Measurements from ENCODE around the gene CNPY1. TPM values are rescaled to one million over a fixed set of nuclear protein-coding genes. Genes with fewer than 3 reads are reported as not detected.

Gene CNPY1
- total and polyA plus RNA-seq, 2 donors (not counting 1 experiment from before 2014, with no cell fraction given) = not detected

- Histone ChIP-seq H4K20me1 (ENCODE audit: control insufficient read depth, insufficient read depth, low read length, poor library complexity, severe bottlenecking) (no peaks in the 10 kb centered on the region), H3K4me2 (replicated peaks; ENCODE audit: low read depth, low read length, poor library complexity, severe bottlenecking) (no peak overlapping the region), H3K4me3 (ENCODE audit: control extremely low read depth in 1 of 5, extremely low read depth in 1 of 5, insufficient read depth in 1 of 5, low read depth in 2 of 5, low read length in 4 of 5) (no peak overlapping the region), H3K27ac (ENCODE audit: low read length in 2 of 2) (no peak overlapping the region), H3K9ac (ENCODE audit: low read length) (no peak overlapping the region), H3K27me3 (replicated peaks in 1 of 4; ENCODE audit: control extremely low read depth in 1 of 4, control insufficient read depth in 3 of 4, insufficient read depth in 4 of 4, low read length in 3 of 4) (peaks cover 0 to 39% (median 10%) of the 10 kb centered on the region in 4 experiments), H3K4me1 (ENCODE audit: control insufficient read depth in 2 of 2, insufficient read depth in 2 of 2, low read length in 2 of 2) (peaks cover 0 to 2% of the 10 kb centered on the region in 2 donors), H3K79me2 (ENCODE audit: control insufficient read depth, insufficient read depth, low read length) (no peaks in the 10 kb centered on the region), H2AFZ (ENCODE audit: insufficient read depth, low read depth, low read length, poor library complexity, severe bottlenecking) (no peak overlapping the region), H3K36me3 (replicated peaks in 1 of 2; ENCODE audit: control extremely low read depth in 1 of 2, control insufficient read depth in 1 of 2, extremely low read depth in 1 of 2, insufficient read depth in 2 of 2, low read length in 1 of 2) (no peaks in the 10 kb centered on the region), H3K9me3 (ENCODE audit: control extremely low read depth in 1 of 3, control insufficient read depth in 2 of 3, insufficient read depth in 1 of 3, low read length in 2 of 3) (peaks cover 0 to 11% (median 0%) of the 10 kb centered on the region in 3 donors)
- Mint-ChIP-seq H3K9me3 (ENCODE audit: insufficient read depth) (no peaks in the 10 kb centered on the region), H3K27me3 (peaks cover 54% of the 10 kb centered on the region), H3K4me3 (no peak overlapping the region), H3K27ac (no peak overlapping the region), H3K4me1 (peaks cover 2% of the 10 kb centered on the region)
- intact Hi-C loops (cut with micrococcal nuclease) = no loop called here
- WGBS (ENCODE audit: insufficient coverage) = 89% methylated on average over 10 of the region's 11 CpGs
- POLR2A ChIA-PET = no interaction called here
- CTCF ChIA-PET = no interaction called here
- TF ChIP-seq, protein P1, sequence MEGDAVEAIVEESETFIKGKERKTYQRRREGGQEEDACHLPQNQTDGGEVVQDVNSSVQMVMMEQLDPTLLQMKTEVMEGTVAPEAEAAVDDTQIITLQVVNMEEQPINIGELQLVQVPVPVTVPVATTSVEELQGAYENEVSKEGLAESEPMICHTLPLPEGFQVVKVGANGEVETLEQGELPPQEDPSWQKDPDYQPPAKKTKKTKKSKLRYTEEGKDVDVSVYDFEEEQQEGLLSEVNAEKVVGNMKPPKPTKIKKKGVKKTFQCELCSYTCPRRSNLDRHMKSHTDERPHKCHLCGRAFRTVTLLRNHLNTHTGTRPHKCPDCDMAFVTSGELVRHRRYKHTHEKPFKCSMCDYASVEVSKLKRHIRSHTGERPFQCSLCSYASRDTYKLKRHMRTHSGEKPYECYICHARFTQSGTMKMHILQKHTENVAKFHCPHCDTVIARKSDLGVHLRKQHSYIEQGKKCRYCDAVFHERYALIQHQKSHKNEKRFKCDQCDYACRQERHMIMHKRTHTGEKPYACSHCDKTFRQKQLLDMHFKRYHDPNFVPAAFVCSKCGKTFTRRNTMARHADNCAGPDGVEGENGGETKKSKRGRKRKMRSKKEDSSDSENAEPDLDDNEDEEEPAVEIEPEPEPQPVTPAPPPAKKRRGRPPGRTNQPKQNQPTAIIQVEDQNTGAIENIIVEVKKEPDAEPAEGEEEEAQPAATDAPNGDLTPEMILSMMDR (IDR thresholded peaks at IDR 0.05) = no peak
- TF ChIP-seq EZH2 (IDR thresholded peaks at IDR 0.05; ENCODE audit: borderline replicate concordance, insufficient read depth, low read depth, low read length, poor library complexity, severe bottlenecking) = no peak
- no peak for DNase-seq
- no peak for ATAC-seq (ENCODE audit: low read depth)
Measured at GRCh38 chr7:155481764-155482163, 64.6 kb downstream of the CNPY1 start.

DNA sequence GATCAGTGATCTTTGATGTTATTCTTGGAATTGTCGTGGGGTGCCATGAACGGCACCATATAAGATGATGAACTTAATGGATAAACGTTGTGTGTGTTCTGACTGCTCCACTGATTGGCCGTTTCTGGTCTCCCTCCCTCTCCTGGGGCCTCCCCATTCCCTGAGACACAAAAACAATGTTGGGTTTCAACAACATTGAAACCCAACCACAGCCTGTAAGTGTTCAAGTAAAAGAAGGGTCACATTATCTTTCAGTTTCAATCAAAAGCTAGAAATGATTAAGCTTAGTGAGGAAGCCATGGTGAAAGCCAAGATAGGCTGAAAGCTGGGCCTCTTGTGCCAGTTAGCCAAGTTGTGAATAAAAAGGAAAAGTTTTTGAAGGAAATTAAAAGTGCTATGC, 68.9 kb downstream of the CNPY1 start:
- Histone ChIP-seq H3K9ac (ENCODE audit: low read length) (no peak overlapping the region), H3K4me2 (replicated peaks; ENCODE audit: low read depth, low read length, poor library complexity, severe bottlenecking) (no peak overlapping the region), H3K4me3 (ENCODE audit: control extremely low read depth in 1 of 5, extremely low read depth in 1 of 5, insufficient read depth in 1 of 5, low read depth in 2 of 5, low read length in 4 of 5) (no peak overlapping the region), H3K4me1 (ENCODE audit: control insufficient read depth in 2 of 2, insufficient read depth in 2 of 2, low read length in 2 of 2) (peaks cover 0 to 5% of the 10 kb centered on the region in 2 donors), H3K27me3 (replicated peaks in 1 of 4; ENCODE audit: control extremely low read depth in 1 of 4, control insufficient read depth in 3 of 4, insufficient read depth in 4 of 4, low read length in 3 of 4) (peaks cover 0 to 59% (median 42%) of the 10 kb centered on the region in 4 experiments), H3K9me3 (ENCODE audit: control extremely low read depth in 1 of 3, control insufficient read depth in 2 of 3, insufficient read depth in 1 of 3, low read length in 2 of 3) (peaks cover 0 to 21% (median 3%) of the 10 kb centered on the region in 3 donors), H3K36me3 (replicated peaks in 1 of 2; ENCODE audit: control extremely low read depth in 1 of 2, control insufficient read depth in 1 of 2, extremely low read depth in 1 of 2, insufficient read depth in 2 of 2, low read length in 1 of 2) (no peaks in the 10 kb centered on the region), H4K20me1 (ENCODE audit: control insufficient read depth, insufficient read depth, low read length, poor library complexity, severe bottlenecking) (no peaks in the 10 kb centered on the region), H2AFZ (ENCODE audit: insufficient read depth, low read depth, low read length, poor library complexity, severe bottlenecking) (no peak overlapping the region), H3K27ac (ENCODE audit: low read length in 2 of 2) (no peak overlapping the region), H3K79me2 (ENCODE audit: control insufficient read depth, insufficient read depth, low read length) (no peaks in the 10 kb centered on the region)
- peaks cover 76% of the 10 kb centered on the region for H3K27me3 Mint-ChIP-seq
- POLR2A ChIA-PET = no interaction called here
- no peak overlapping the region for H3K4me3 Mint-ChIP-seq
- no peak for TF ChIP-seq EZH2 (IDR thresholded peaks at IDR 0.05; ENCODE audit: borderline replicate concordance, insufficient read depth, low read depth, low read length, poor library complexity, severe bottlenecking)
- TF ChIP-seq, protein P1 (IDR thresholded peaks at IDR 0.05) = no peak
- intact Hi-C loops (cut with micrococcal nuclease) = no loop called here
- CTCF ChIA-PET = no interaction called here
- no peaks in the 10 kb centered on the region for H3K9me3 Mint-ChIP-seq (ENCODE audit: insufficient read depth)
- H3K4me1 Mint-ChIP-seq = no peaks in the 10 kb centered on the region
- DNase-seq (no peak), ATAC-seq (ENCODE audit: low read depth) (no peak)
- no peak overlapping the region for H3K27ac Mint-ChIP-seq
- 87% methylated on average over 3 of the region's 4 CpGs for WGBS (ENCODE audit: insufficient coverage)
